CD4-positive, CD25-positive, alpha-beta regulatory T cell (primary cell): ENCODE measurements around the gene OPCML. TPM values are rescaled to one million over a fixed set of nuclear protein-coding genes. Genes with fewer than 3 reads are reported as not detected.

ENCODE experiments used
- ATAC-seq, 2 donors: fragments of 150-1000 bp; cut with Tn5 transposase; one replicate each; pipeline ENCODE4 v1.10.0; 2021; ENCODE audit warnings: low read depth in 2 of 2, moderate number of reproducible peaks in 2 of 2, moderate library complexity in 1 of 2
- DNase-seq, 3 donors: peaks; one replicate each; pipeline versions ENCODE4 v3.0.0 to v3.0.0-alpha.2; 2012 to 2022; ENCODE audit warnings: mixed read lengths in 1 of 3
- H3K27ac ChIP-seq: one replicate; pipeline ENCODE4 v1.7.0; 2013; ENCODE audit warnings: mild to moderate bottlenecking, low read length; ENCODE audit not compliant: insufficient read depth, poor library complexity, severe bottlenecking
- H3K27me3 ChIP-seq: one replicate; pipeline ENCODE4 v1.7.0; 2013; ENCODE audit warnings: low read length; ENCODE audit not compliant: control insufficient read depth, insufficient read depth
- H3K36me3 ChIP-seq: one replicate; pipeline ENCODE4 v1.7.0; 2013; ENCODE audit warnings: mild to moderate bottlenecking, low read length, moderate library complexity; ENCODE audit not compliant: control insufficient read depth, insufficient read depth
- H3K4me1 ChIP-seq: 2 replicates; pipeline ENCODE4 v1.7.0; 2013; ENCODE audit warnings: mild to moderate bottlenecking, low read length; ENCODE audit not compliant: insufficient read depth, control insufficient read depth, poor library complexity, severe bottlenecking
- H3K4me3 ChIP-seq: one replicate; pipeline ENCODE4 v1.7.0; 2013; ENCODE audit warnings: low read depth, mild to moderate bottlenecking, low read length, moderate library complexity
- H3K9me3 ChIP-seq, 2 experiments: 1 replicate in 1 of 2; 2 replicates in 1 of 2; pipeline ENCODE4 v1.7.0; 2013; ENCODE audit warnings: low read length in 2 of 2, mild to moderate bottlenecking in 1 of 2, moderate library complexity in 1 of 2; ENCODE audit not compliant: control insufficient read depth in 2 of 2
- H3K27ac Mint-ChIP-seq, 3 donors: one replicate each; pipeline ENCODE4 v1.8.0; 2020 to 2022; ENCODE audit warnings: mild to moderate bottlenecking in 3 of 3, mixed read lengths in 3 of 3, moderate library complexity in 2 of 3
- H3K27me3 Mint-ChIP-seq: one replicate; pipeline ENCODE4 v1.8.0; 2022; ENCODE audit warnings: mild to moderate bottlenecking, mixed read lengths
- H3K36me3 Mint-ChIP-seq: one replicate; pipeline ENCODE4 v1.8.0; 2020; ENCODE audit warnings: mixed read lengths
- H3K4me1 Mint-ChIP-seq, 4 donors: one replicate each; pipeline ENCODE4 v1.8.0; 2020 to 2022; ENCODE audit warnings: mixed read lengths in 4 of 4, mild to moderate bottlenecking in 1 of 4
- H3K4me3 Mint-ChIP-seq, 4 donors: one replicate each; pipeline ENCODE4 v1.8.0; 2020 to 2022; ENCODE audit warnings: mild to moderate bottlenecking in 4 of 4, mixed read lengths in 4 of 4, moderate library complexity in 3 of 4
- H3K9me3 Mint-ChIP-seq, 7 donors: one replicate each; pipeline ENCODE4 v1.8.0; 2020 to 2022; ENCODE audit warnings: mixed read lengths in 7 of 7, mild to moderate bottlenecking in 3 of 7, moderate library complexity in 2 of 7
- polyA plus RNA-seq, 4 donors: library from polyadenylated mRNA; unstranded; fragments of 300-500 nt; fragmentation: Illumina TruSeq; gene quantifications; one replicate each; pipeline ENCODE4 v1.2.3, GENCODE V29; 2021
- total RNA-seq: library from RNA; stranded (reverse); gene quantifications from one replicate; pipeline ENCODE4 v1.2.3, GENCODE V29; 2022

The OPCML gene
- total and polyA plus RNA-seq, 5 donors from 2014 or later = not detected

DNA sequence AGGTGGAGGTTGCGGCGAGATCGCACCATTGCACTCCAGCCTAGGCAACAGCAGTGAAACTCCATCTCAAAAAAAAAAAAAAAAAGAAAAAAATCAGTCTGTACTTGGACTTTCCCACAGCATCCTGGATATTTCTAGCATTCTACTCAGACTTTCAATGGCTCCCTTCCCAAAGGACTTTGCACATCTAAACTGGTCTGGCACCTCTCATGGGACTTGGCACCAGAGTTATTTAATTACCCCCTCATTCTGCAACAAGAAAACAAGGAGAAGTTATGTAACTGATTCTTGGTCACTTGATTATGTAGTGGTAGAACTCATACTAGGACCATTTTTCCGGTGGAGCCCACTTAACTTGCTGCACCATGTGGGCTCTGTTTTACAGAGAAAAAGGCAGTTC lies 519.5 kb downstream of the OPCML start:
- DNase-seq (no peak), ATAC-seq (no peak)
- H3K9me3 Mint-ChIP-seq = peaks cover 0 to 4% (median 0%) of the 10 kb centered on the region in 7 donors
- peaks cover 8% of the 10 kb centered on the region for H3K27me3 Mint-ChIP-seq
- H3K4me1 ChIP-seq = no peaks in the 10 kb centered on the region
- no peaks in the 10 kb centered on the region for H3K4me1 Mint-ChIP-seq
- no peaks in the 10 kb centered on the region for H3K9me3 ChIP-seq
- H3K27me3 ChIP-seq = no peaks in the 10 kb centered on the region
- H3K36me3 Mint-ChIP-seq = no peaks in the 10 kb centered on the region
- H3K27ac Mint-ChIP-seq = no peak overlapping the region
- no peak overlapping the region for H3K4me3 Mint-ChIP-seq
- H3K36me3 ChIP-seq = no peaks in the 10 kb centered on the region
- no peak overlapping the region for H3K27ac ChIP-seq
- no peak overlapping the region for H3K4me3 ChIP-seq

- DNase-seq (no peak), ATAC-seq (no peak)
- H3K27ac ChIP-seq = no peak overlapping the region
- H3K4me3 ChIP-seq = no peak overlapping the region
- Mint-ChIP-seq H3K27me3 (peaks cover 14% of the 10 kb centered on the region), H3K36me3 (no peaks in the 10 kb centered on the region), H3K9me3 (peaks cover 0 to 4% (median 0%) of the 10 kb centered on the region in 7 donors), H3K4me3 (no peak overlapping the region), H3K4me1 (no peaks in the 10 kb centered on the region), H3K27ac (no peak overlapping the region)
- H3K27me3 ChIP-seq = no peaks in the 10 kb centered on the region
- H3K9me3 ChIP-seq = no peaks in the 10 kb centered on the region
- no peaks in the 10 kb centered on the region for H3K4me1 ChIP-seq
- H3K36me3 ChIP-seq = no peaks in the 10 kb centered on the region
Observed at GRCh38 chr11:133011604-133012003, 520.7 kb downstream of the OPCML start.

DNA sequence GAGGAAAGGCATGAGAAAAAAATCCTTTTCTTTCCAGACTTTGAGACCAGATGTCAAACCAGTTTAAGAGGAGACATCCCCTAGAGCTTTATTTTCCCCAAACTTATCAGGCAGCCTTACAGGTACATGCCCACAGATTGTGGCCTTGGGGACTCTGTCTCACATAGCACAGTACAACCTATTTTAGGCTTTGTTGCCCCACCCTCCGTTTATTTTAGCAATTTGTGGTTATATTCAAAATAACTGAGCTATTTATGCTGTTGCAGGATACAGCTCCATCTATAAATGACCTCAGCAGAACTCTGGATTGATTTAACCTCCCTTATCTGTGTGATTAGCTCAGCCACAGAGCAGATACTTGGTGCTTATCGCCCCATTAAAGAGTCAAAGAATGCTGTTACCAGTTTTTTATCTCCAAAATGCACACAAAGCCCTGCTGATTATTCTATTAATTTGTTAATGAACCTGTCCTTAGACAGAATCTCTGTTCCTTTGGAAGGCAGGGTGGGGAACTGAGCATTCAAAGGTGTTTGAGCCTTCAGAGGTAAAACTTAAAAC lies 525.2 kb downstream of the OPCML start:
- H3K4me3 Mint-ChIP-seq = no peak overlapping the region
- no peaks in the 10 kb centered on the region for H3K4me1 Mint-ChIP-seq
- no peak for ATAC-seq

DNA sequence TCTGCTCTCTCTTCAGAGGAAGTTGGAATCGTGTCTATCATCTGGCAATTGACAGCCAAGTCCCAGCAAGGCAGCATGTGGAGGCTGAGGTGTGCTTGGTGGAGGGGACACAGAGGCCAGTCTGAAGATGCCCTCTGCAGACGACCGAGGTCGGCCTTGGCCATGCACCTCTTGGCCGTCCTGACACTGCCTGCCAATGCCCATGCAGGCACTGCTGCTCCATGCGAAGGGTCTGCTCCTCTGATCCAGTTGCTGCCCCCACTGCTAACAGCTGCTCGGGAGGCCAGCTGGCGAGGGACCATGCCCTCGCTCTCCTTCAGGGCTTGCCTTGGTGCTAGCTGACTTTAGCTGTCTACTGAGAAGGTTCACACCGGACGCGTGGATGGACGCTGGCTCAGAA lies 527.9 kb downstream of the OPCML start:
- Histone ChIP-seq H3K9me3 (no peaks in the 10 kb centered on the region), H3K27me3 (no peaks in the 10 kb centered on the region), H3K4me1 (no peaks in the 10 kb centered on the region), H3K27ac (no peak overlapping the region), H3K4me3 (no peak overlapping the region), H3K36me3 (no peaks in the 10 kb centered on the region)
- no peaks in the 10 kb centered on the region for H3K4me1 Mint-ChIP-seq
- H3K36me3 Mint-ChIP-seq = no peaks in the 10 kb centered on the region
- no peak overlapping the region for H3K4me3 Mint-ChIP-seq
- ATAC-seq (no peak), DNase-seq (no peak)
- no peak overlapping the region for H3K27ac Mint-ChIP-seq
- H3K9me3 Mint-ChIP-seq = peaks cover 0 to 11% (median 3%) of the 10 kb centered on the region in 7 donors
- peaks cover 6% of the 10 kb centered on the region for H3K27me3 Mint-ChIP-seq

More for the DNA sequence above, 525.2 kb downstream of the OPCML start:
- H3K4me3 ChIP-seq = no peak overlapping the region
- Mint-ChIP-seq H3K27me3 (peaks cover 6% of the 10 kb centered on the region), H3K9me3 (peaks cover 0 to 6% (median 0%) of the 10 kb centered on the region in 7 donors), H3K27ac (no peak overlapping the region), H3K36me3 (no peaks in the 10 kb centered on the region)
- H3K36me3 ChIP-seq = no peaks in the 10 kb centered on the region
- no peak overlapping the region for H3K27ac ChIP-seq
- no peak for DNase-seq
- no peaks in the 10 kb centered on the region for H3K4me1 ChIP-seq
- no peaks in the 10 kb centered on the region for H3K27me3 ChIP-seq
- H3K9me3 ChIP-seq = no peaks in the 10 kb centered on the region

DNA sequence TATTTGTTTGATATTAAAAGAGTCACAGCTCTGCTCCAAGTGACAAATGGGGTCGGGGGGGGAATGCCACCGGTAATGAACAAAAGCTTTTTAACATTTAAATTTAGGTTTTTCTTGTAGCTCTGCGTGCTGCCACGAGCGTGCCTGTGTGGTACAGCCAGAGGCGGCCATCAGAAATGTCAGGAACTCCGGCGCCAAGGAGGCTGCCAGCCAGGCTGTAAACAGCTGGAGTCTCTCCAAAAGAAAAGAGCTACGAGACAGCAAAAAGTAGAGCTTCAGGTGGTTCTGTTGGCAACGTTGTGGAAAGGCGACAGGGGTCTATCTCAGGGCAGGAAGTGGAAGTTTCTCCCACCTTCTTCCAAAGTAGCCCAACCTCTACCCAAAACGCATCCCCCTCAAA lies 532.8 kb downstream of the OPCML start:
- Mint-ChIP-seq H3K27ac (no peak overlapping the region), H3K9me3 (peaks cover 0 to 11% (median 5%) of the 10 kb centered on the region in 7 donors), H3K36me3 (no peaks in the 10 kb centered on the region), H3K27me3 (no peaks in the 10 kb centered on the region), H3K4me1 (no peaks in the 10 kb centered on the region), H3K4me3 (no peak overlapping the region)
- Histone ChIP-seq H3K27me3 (no peaks in the 10 kb centered on the region), H3K27ac (no peak overlapping the region), H3K4me1 (no peaks in the 10 kb centered on the region), H3K36me3 (no peaks in the 10 kb centered on the region), H3K9me3 (no peaks in the 10 kb centered on the region), H3K4me3 (no peak overlapping the region)
- DNase-seq (no peak), ATAC-seq (no peak)

DNA sequence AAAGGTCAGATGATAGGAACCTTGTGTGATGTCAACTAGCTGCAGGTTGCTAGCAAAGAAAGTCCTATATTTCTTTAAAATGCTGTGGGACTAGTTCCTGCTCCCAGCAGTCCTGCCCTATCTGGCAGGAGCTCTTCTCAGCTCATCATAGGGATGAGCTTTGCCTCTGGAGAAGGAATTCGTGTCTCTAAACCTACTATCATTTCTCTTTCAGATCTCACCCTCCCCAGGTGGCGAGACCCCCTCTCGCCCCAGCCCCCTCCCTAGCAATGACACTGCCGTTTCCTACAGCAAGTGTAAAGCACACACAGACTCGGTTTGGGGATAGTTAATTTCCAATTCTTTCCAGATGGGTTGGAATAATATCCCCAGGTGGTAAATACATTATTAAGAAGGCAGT lies 533.3 kb downstream of the OPCML start:
- no peaks in the 10 kb centered on the region for H3K36me3 Mint-ChIP-seq
- DNase-seq (no peak), ATAC-seq (no peak)
- Histone ChIP-seq H3K36me3 (no peaks in the 10 kb centered on the region), H3K27ac (no peak overlapping the region), H3K27me3 (no peaks in the 10 kb centered on the region), H3K4me3 (no peak overlapping the region), H3K9me3 (no peaks in the 10 kb centered on the region), H3K4me1 (no peaks in the 10 kb centered on the region)
- no peaks in the 10 kb centered on the region for H3K4me1 Mint-ChIP-seq
- no peak overlapping the region for H3K4me3 Mint-ChIP-seq
- H3K27me3 Mint-ChIP-seq = no peaks in the 10 kb centered on the region
- no peak overlapping the region for H3K27ac Mint-ChIP-seq
- peaks cover 0 to 11% (median 5%) of the 10 kb centered on the region in 7 donors for H3K9me3 Mint-ChIP-seq

- DNase-seq = no peak
- no peaks in the 10 kb centered on the region for H3K4me1 Mint-ChIP-seq
Observed at GRCh38 chr11:132997396-132997795, 534.9 kb downstream of the OPCML start.

GRCh38 chr11:132994966-132995365 lies 537.3 kb downstream of the OPCML start:
- no peaks in the 10 kb centered on the region for H3K4me1 Mint-ChIP-seq
- no peak overlapping the region for H3K27ac ChIP-seq
- no peak overlapping the region for H3K4me3 ChIP-seq
- H3K4me3 Mint-ChIP-seq = no peak overlapping the region
- no peak overlapping the region for H3K27ac Mint-ChIP-seq
- H3K9me3 Mint-ChIP-seq = peaks cover 0 to 8% (median 2%) of the 10 kb centered on the region in 7 donors
- H3K9me3 ChIP-seq = no peaks in the 10 kb centered on the region
- DNase-seq = no peak
- no peaks in the 10 kb centered on the region for H3K36me3 Mint-ChIP-seq
- H3K27me3 Mint-ChIP-seq = peaks cover 6% of the 10 kb centered on the region
- ATAC-seq = no peak
- no peaks in the 10 kb centered on the region for H3K36me3 ChIP-seq
- no peaks in the 10 kb centered on the region for H3K4me1 ChIP-seq
- no peaks in the 10 kb centered on the region for H3K27me3 ChIP-seq

More at GRCh38 chr11:132997396-132997795, 534.9 kb downstream of the OPCML start:
- no peak overlapping the region for H3K4me3 ChIP-seq
- Mint-ChIP-seq H3K27ac (no peak overlapping the region), H3K36me3 (no peaks in the 10 kb centered on the region), H3K27me3 (peaks cover 6% of the 10 kb centered on the region), H3K9me3 (peaks cover 0 to 9% (median 4%) of the 10 kb centered on the region in 7 donors), H3K4me3 (no peak overlapping the region)
- H3K27ac ChIP-seq = no peak overlapping the region
- no peaks in the 10 kb centered on the region for H3K27me3 ChIP-seq
- no peaks in the 10 kb centered on the region for H3K36me3 ChIP-seq
- no peaks in the 10 kb centered on the region for H3K4me1 ChIP-seq
- ATAC-seq = no peak
- no peaks in the 10 kb centered on the region for H3K9me3 ChIP-seq
